Colonic mucosa (tissue), 4 donors: ENCODE data around the gene SEMA4D. TPM values are rescaled to one million over a fixed set of nuclear protein-coding genes. Genes with fewer than 3 reads are reported as not detected.

Experiments
- DNase-seq: peaks from one replicate; pipeline ENCODE4 v3.0.0-alpha.2; 2020
- H3K27ac ChIP-seq: fragments of 200-600 bp; one replicate; pipeline ENCODE4 v1.8.0; 2021
- H3K27me3 ChIP-seq: fragments of 200-600 bp; one replicate; pipeline ENCODE4 v1.8.0; 2021
- H3K36me3 ChIP-seq: fragments of 200-600 bp; one replicate; pipeline ENCODE4 v1.8.0; 2021
- H3K4me1 ChIP-seq: fragments of 200-600 bp; one replicate; pipeline ENCODE4 v1.8.0; 2021; ENCODE audit warnings: mild to moderate bottlenecking
- H3K4me3 ChIP-seq: fragments of 200-600 bp; one replicate; pipeline ENCODE4 v1.8.0; 2021
- H3K9ac ChIP-seq, 2 donors: one replicate each; pipeline ENCODE4 v1.7.0; 2013; ENCODE audit warnings: control low read depth in 2 of 2, low read depth in 2 of 2, low read length in 2 of 2
- H3K9me3 ChIP-seq: fragments of 200-600 bp; one replicate; pipeline ENCODE4 v1.8.0; 2021
- intact Hi-C: fragments of 100-400 bp; cut with DNase I; formaldehyde crosslinking; loops from one replicate; pipeline ENCODE4 v1.14.1; 2022
- total RNA-seq, 2 donors: library from RNA; stranded (reverse); fragmentation: NEBNext Ultra II Directional in 1 of 2; extraction: Animal tissue kit (Norgen Biotek cat#: 25700) in 1 of 2; gene quantifications; one replicate each; pipeline ENCODE4 v1.2.1, GENCODE V29; 2021
- TF ChIP-seq, protein P1 (sequence below): fragments of 200-600 bp; IDR thresholded peaks from one replicate; pipeline ENCODE4 v1.8.0; 2022; ENCODE audit warnings: antibody characterized with exemption, mild to moderate bottlenecking
- donor health status: healthy.
- donor health status: DM: no; HTN: no; CAD: no.
- donor health status: DM: no; HTN: no; CAD: no.

SEMA4D gene
- total RNA-seq, 2 donors from 2014 or later = 14.7 to 19.0 TPM

DNA sequence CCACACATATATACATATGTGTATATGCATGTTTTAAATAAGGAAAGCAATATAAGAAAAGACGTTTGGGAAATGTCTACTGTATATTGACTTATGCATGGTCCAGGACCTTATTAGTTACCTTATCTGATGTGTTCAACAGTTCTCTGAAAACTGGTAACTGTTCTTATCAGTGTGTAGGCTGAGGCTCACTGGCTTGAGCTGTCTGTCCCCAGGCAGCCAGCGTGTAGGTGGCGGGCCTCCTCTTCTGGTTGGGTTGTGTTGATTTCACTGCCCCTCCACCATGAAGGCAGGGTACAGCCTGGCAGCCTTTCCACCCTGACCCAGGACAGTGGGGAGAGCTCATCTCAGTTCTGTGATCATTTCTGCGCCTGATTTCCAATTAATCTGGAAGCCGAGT lies 38.7 kb upstream of the SEMA4D start:
- Histone ChIP-seq H3K27ac (no peak overlapping the region), H3K36me3 (no peaks in the 10 kb centered on the region), H3K27me3 (no peaks in the 10 kb centered on the region), H3K4me3 (no peak overlapping the region), H3K9ac (no peak overlapping the region), H3K9me3 (no peaks in the 10 kb centered on the region), H3K4me1 (no peaks in the 10 kb centered on the region)
- TF ChIP-seq, protein P1, sequence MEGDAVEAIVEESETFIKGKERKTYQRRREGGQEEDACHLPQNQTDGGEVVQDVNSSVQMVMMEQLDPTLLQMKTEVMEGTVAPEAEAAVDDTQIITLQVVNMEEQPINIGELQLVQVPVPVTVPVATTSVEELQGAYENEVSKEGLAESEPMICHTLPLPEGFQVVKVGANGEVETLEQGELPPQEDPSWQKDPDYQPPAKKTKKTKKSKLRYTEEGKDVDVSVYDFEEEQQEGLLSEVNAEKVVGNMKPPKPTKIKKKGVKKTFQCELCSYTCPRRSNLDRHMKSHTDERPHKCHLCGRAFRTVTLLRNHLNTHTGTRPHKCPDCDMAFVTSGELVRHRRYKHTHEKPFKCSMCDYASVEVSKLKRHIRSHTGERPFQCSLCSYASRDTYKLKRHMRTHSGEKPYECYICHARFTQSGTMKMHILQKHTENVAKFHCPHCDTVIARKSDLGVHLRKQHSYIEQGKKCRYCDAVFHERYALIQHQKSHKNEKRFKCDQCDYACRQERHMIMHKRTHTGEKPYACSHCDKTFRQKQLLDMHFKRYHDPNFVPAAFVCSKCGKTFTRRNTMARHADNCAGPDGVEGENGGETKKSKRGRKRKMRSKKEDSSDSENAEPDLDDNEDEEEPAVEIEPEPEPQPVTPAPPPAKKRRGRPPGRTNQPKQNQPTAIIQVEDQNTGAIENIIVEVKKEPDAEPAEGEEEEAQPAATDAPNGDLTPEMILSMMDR = no peak
- DNase-seq = no peak
- intact Hi-C loops = no loop called here

DNA sequence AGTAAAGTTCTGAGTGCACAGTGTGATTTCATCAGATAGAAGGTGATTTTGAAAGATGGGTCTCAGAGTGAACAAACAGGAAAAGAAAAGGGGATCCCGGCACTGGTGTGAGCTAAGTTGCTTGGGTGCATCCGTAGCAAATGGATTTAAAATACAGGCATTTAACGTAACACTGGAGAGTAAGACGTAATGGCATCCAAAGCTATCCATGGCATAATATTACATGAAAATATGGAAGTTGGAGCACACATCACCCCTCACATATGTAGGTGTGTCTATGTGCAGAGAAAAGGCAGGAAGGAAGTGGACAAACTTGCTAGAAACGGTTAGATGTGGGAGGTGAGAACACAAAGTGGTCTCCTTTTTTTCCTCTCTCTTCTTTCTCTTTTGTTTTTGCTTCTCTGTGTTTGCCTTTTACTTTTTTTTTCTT lies 38.2 kb upstream of the SEMA4D start:
- DNase-seq = no peak
- H3K4me1 ChIP-seq = no peaks in the 10 kb centered on the region
- intact Hi-C loops = no loop called here
- no peak overlapping the region for H3K9ac ChIP-seq
- no peaks in the 10 kb centered on the region for H3K9me3 ChIP-seq
- H3K36me3 ChIP-seq = no peaks in the 10 kb centered on the region
- H3K27ac ChIP-seq = no peak overlapping the region
- TF ChIP-seq, protein P1 = no peak
- no peaks in the 10 kb centered on the region for H3K27me3 ChIP-seq
- H3K4me3 ChIP-seq = no peak overlapping the region

DNA sequence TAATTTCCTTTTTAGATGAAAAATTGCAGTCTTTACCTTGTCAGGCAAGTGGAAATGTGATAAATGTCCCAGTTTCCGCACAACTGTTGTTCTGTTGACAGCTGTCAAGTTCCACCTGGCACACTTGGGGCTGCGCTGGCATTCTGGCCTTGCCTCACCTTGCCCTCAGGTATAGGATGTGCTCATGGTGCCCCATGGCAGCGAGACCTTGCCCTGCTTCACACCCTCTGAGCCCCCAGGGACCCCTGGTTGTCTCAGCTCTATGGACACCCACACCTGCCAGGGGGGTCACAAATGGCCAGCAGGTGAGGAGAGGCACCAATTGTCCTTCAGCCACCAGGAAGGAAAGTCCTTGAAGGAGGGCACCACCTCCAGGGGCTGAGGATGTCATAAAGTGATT lies 37.5 kb upstream of the SEMA4D start:
- intact Hi-C loops = no loop called here

DNA sequence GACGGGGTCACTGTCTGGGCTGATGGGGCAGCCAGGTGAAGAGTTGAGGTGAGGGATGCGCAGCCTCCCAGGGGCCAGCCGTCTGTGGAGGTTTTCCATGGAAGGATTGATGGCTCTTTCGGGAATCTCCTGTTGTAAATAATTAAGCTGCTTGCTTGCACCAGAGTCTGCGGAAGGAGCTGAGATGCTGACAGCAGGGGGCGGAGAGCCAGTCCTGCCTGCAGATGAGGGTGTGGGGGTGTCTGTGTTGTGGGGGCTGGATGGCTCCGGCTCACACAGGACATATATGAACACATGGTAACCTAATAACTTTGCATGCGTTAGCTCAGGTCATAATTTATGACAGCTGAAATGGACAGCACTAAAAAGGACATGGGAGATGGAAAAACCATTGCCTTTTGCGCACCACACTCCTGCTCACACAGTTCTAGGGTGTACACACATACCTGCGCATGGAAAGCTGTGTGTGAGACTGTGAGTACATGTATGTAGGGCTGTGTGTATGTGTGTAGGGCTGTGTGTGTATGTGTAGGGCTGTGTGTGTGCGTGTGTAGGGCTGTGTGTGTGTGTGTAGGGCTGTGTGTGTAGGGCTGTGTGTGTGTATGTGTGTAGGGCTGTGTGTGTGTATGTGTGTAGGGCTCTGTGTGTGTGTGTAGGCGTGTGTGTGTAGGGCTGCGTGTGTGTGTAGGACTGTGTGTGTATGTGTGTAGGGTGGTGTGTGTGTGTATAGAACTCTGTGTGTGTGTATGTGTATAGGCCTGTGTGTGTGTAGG lies 36.8 kb upstream of the SEMA4D start:
- TF ChIP-seq, protein P1 = no peak
- Histone ChIP-seq H3K9me3 (no peaks in the 10 kb centered on the region), H3K27me3 (no peaks in the 10 kb centered on the region), H3K27ac (no peak overlapping the region), H3K36me3 (no peaks in the 10 kb centered on the region), H3K9ac (no peak overlapping the region), H3K4me3 (no peak overlapping the region), H3K4me1 (no peaks in the 10 kb centered on the region)
- intact Hi-C loops = no loop called here
- DNase-seq = no peak

More for the DNA sequence above, 37.5 kb upstream of the SEMA4D start:
- no peak overlapping the region for H3K27ac ChIP-seq
- no peaks in the 10 kb centered on the region for H3K4me1 ChIP-seq
- no peaks in the 10 kb centered on the region for H3K9me3 ChIP-seq
- H3K27me3 ChIP-seq = no peaks in the 10 kb centered on the region
- no peak for DNase-seq
- H3K4me3 ChIP-seq = no peak overlapping the region
- no peaks in the 10 kb centered on the region for H3K36me3 ChIP-seq
- TF ChIP-seq, protein P1 = no peak
- H3K9ac ChIP-seq = no peak overlapping the region

DNA sequence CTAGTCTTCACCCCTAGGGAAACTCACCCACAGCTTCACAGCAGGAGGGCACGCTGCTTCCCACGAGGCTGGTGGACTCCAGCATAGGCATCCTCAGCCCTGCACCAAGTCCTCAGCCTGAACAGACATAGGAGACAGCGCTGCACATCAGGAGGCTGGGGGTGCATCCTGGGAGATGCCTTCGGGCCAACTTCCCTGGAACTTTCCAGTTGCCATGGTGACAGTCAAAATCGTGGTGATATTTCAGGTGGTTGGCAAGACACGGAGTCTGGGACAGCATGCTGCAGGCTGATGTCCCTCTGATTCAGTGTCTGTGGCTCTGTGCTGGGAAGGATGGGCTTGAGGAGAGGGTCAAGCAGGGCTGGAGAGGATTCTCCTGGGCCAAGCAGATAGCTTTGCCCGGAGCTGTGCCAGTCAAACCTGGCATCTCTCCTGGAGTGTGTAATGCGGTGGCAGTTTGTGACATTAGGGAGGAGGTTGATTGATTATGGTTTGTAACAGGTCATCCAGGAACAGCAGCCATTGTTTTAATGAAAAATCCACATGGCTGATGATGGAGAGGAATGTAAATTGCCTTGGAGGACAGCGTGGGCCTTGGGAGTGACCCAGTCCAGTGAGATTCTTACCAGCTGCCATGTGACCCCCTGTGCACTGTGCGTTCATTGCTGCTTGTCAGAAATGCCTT lies 35.6 kb upstream of the SEMA4D start:
- Histone ChIP-seq H3K9me3 (no peaks in the 10 kb centered on the region), H3K36me3 (no peaks in the 10 kb centered on the region), H3K4me1 (no peaks in the 10 kb centered on the region), H3K27me3 (no peaks in the 10 kb centered on the region), H3K4me3 (no peak overlapping the region), H3K9ac (no peak overlapping the region), H3K27ac (no peak overlapping the region)
- TF ChIP-seq, protein P1 = no peak
- intact Hi-C loops = no loop called here
- DNase-seq = no peak
